ENCODE measurements around the gene ZIM2. TPM values are rescaled to one million over a fixed set of nuclear protein-coding genes. Genes with fewer than 3 reads are reported as not detected.

The ZIM2 gene
- total RNA-seq, 1 experiment from 2014 or later: not detected

DNA sequence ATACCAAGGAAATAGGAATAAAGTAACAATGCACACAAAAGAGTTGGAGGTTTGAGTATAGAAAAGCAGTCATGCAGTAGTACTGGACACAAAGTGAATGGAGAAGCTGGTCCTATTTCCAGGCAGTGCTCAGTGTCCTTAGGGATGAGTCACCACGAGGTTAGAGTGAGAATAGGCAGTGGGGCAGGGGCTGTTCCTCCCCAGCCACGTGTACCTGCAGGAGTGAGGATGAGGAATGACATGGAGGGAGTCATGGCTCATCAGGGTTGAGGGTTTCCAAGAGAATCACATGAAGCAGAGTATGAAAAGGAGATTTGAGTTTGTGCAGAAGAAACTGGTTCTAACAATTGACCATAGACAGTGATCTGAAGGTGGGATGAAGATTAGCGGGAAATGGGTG, 94.2 kb downstream of the ZIM2 start:
- Histone ChIP-seq H3K36me3 (ENCODE audit: control insufficient read depth in 1 of 2, insufficient read depth in 2 of 2, low read length in 2 of 2) (no peaks in the 10 kb centered on the region), H3K9ac (ENCODE audit: low read length) (no peak overlapping the region), H3K27me3 (ENCODE audit: insufficient read depth, low read length) (no peaks in the 10 kb centered on the region), H2AFZ (ENCODE audit: low read depth, low read length, poor library complexity, severe bottlenecking) (no peak overlapping the region), H3K4me3 (replicated peaks in 1 of 2; ENCODE audit: low read depth in 1 of 2, low read length in 2 of 2) (no peak overlapping the region), H3K27ac (ENCODE audit: low read depth, low read length) (no peak overlapping the region), H3K9me2 (ENCODE audit: insufficient read depth) (no peaks in the 10 kb centered on the region), H3K4me2 (ENCODE audit: low read length) (no peak overlapping the region), H4K20me1 (ENCODE audit: insufficient read depth) (no peaks in the 10 kb centered on the region), H3K79me2 (ENCODE audit: insufficient read depth, low read length) (no peaks in the 10 kb centered on the region), H3K4me1 (ENCODE audit: control insufficient read depth in 1 of 2, insufficient read depth in 2 of 2, low read length in 2 of 2) (no peaks in the 10 kb centered on the region), H3K9me3 (ENCODE audit: control insufficient read depth in 1 of 2, insufficient read depth in 1 of 2, low read depth in 1 of 2, low read length in 2 of 2) (peaks cover 11 to 31% of the 10 kb centered on the region in 2 experiments; a peak in 2 of 4 replicates)
- ChIA-PET CTCF (no interaction called here), RAD21 (ENCODE audit: low non-redundant PET in 1 of 2, low total read pairs in 2 of 2, uncharacterized antibody in 2 of 2, unreplicated experiment in 2 of 2) (no interaction called here), POLR2A (no interaction called here)
- intact Hi-C loops (cut with micrococcal nuclease): no loop called here
- no TSS peak for BruUV-seq (replicated peaks)
- no peak for ATAC-seq
- DNase-seq (ENCODE audit: low read depth, low spot score): no peak
- TF ChIP-seq SIN3A (IDR thresholded peaks at IDR 0.05; ENCODE audit: low read depth) (no peak), SP1 (IDR thresholded peaks at IDR 0.05; ENCODE audit: low read depth) (no peak), YY1 (IDR thresholded peaks at IDR 0.05; ENCODE audit: extremely low read depth, insufficient replicate concordance, low read depth, low read length) (no peak), POLR2AphosphoS5 (IDR thresholded peaks at IDR 0.05; ENCODE audit: low read depth, low read length) (no peak), CEBPB (IDR thresholded peaks at IDR 0.05; ENCODE audit: low read depth) (no peak), RAD21 (IDR thresholded peaks at IDR 0.05; ENCODE audit: low read depth) (no peak), ZNF274 (IDR thresholded peaks at IDR 0.05; ENCODE audit: low read depth, low read length) (no peak), MAX (IDR thresholded peaks at IDR 0.05) (no peak), CBX3 (IDR thresholded peaks at IDR 0.05; ENCODE audit: low read depth) (no peak), EGR1 (IDR thresholded peaks at IDR 0.05; ENCODE audit: low read depth) (no peak)

DNA sequence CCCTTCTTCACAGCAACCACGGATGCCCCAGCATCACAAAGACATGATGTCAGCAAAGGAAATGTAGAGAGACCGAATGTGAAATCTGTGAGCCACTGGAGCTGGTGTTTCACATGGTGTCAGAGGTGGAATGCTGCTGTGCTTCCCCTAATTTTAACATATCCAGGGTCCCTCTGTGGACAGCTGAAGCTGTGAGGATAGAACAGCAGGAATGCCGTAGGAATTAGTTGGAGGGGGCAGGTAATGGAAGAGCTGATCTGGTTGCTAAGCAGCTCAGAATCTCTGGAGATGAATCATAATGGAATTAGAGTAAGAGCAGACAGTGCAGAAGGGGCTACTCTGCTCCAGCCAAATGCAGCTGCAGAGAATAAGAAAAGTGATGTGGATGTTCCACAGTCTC, 100.0 kb downstream of the ZIM2 start:
- ChIA-PET POLR2A (no interaction called here), RAD21 (ENCODE audit: low non-redundant PET in 1 of 2, low total read pairs in 2 of 2, uncharacterized antibody in 2 of 2, unreplicated experiment in 2 of 2) (interaction anchor here in 1 of 2 experiments (0.6 kb wide), 1 partner anchor 9 kb away, joined by 5 read pairs; no protein-coding TSS in a partner anchor), CTCF (no interaction called here)
- Histone ChIP-seq H3K4me1 (ENCODE audit: control insufficient read depth in 1 of 2, insufficient read depth in 2 of 2, low read length in 2 of 2) (no peaks in the 10 kb centered on the region), H3K4me2 (ENCODE audit: low read length) (no peak overlapping the region), H3K9ac (ENCODE audit: low read length) (no peak overlapping the region), H3K9me3 (ENCODE audit: control insufficient read depth in 1 of 2, insufficient read depth in 1 of 2, low read depth in 1 of 2, low read length in 2 of 2) (peaks cover 9 to 16% of the 10 kb centered on the region in 2 experiments; a peak in 2 of 4 replicates), H3K9me2 (ENCODE audit: insufficient read depth) (no peaks in the 10 kb centered on the region), H3K27me3 (ENCODE audit: insufficient read depth, low read length) (no peaks in the 10 kb centered on the region), H3K36me3 (ENCODE audit: control insufficient read depth in 1 of 2, insufficient read depth in 2 of 2, low read length in 2 of 2) (no peaks in the 10 kb centered on the region), H3K4me3 (replicated peaks in 1 of 2; ENCODE audit: low read depth in 1 of 2, low read length in 2 of 2) (no peak overlapping the region), H3K27ac (ENCODE audit: low read depth, low read length) (no peak overlapping the region), H4K20me1 (ENCODE audit: insufficient read depth) (no peaks in the 10 kb centered on the region), H2AFZ (ENCODE audit: low read depth, low read length, poor library complexity, severe bottlenecking) (no peak overlapping the region), H3K79me2 (ENCODE audit: insufficient read depth, low read length) (no peaks in the 10 kb centered on the region)
- intact Hi-C loops (cut with micrococcal nuclease): no loop called here
- TF ChIP-seq RAD21 (IDR thresholded peaks at IDR 0.05; ENCODE audit: low read depth) (no peak), TCF7L2 (IDR thresholded peaks at IDR 0.05; ENCODE audit: borderline replicate concordance, extremely low read depth, insufficient read depth, insufficient read length) (no peak)
- BruUV-seq (replicated peaks): no TSS peak
- no peak for DNase-seq (ENCODE audit: low read depth, low spot score)
- no peak for ATAC-seq
